Ishikawa (cell line): Measurements from ENCODE around the gene SEMA5A.

Experiments used
- EP300 ChIP-seq: IDR thresholded peaks from 2 replicates; pipeline ENCODE4 v1.6.1; 2012; ENCODE audit warnings: borderline replicate concordance
- REST ChIP-seq: IDR thresholded peaks from 2 replicates; pipeline ENCODE4 v1.6.1; 2012; ENCODE audit warnings: low read depth, mild to moderate bottlenecking
- TAF1 ChIP-seq: IDR thresholded peaks from 2 replicates; pipeline ENCODE4 v1.6.1; 2012; ENCODE audit warnings: low read depth, mild to moderate bottlenecking
- TF ChIP-seq, protein P1 (sequence below): IDR thresholded peaks from 2 replicates; pipeline ENCODE4 v1.6.1; 2012

DNA sequence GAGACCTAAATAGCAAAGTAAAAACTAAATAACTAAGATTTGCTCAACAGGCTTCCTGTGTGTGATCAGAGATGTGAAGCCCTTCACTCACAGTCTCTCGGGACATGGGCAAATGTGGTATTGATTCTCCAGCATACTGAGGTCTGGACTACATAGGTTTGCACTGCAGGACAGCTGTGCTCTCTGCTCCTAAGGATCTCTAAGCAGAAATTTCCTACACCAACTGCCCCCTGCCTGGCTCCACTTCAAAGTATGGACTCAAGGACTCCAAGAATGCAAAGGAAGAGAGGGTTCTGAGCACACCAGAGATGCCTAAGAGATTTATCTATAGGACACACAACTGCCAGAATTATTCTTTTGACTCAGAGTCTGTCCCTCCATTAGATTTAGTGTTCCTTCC is 487.2 kb downstream of the SEMA5A start:
- TF ChIP-seq EP300 (no peak), REST (no peak), TAF1 (no peak)
- TF ChIP-seq, protein P1, sequence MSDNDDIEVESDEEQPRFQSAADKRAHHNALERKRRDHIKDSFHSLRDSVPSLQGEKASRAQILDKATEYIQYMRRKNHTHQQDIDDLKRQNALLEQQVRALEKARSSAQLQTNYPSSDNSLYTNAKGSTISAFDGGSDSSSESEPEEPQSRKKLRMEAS: no peak
